Osteocyte (in vitro differentiated cells): ENCODE measurements around the gene PSMD3. TPM values are rescaled to one million over a fixed set of nuclear protein-coding genes. Genes with fewer than 3 reads are reported as not detected.
"Not testable (repeated sequence)": the region's sequence is repeated elsewhere in the genome, so short reads cannot be mapped to it uniquely, and the experiment has no call there.

Experiments
- DNase-seq: peaks from one replicate; pipeline ENCODE4 v3.0.0; 2021; ENCODE audit warnings: mixed read lengths; ENCODE audit not compliant: unreplicated experiment; ENCODE audit errors: extremely low spot score
- H3K27ac Mint-ChIP-seq: one replicate; pipeline ENCODE4 v1.8.0; 2021; ENCODE audit warnings: mild to moderate bottlenecking, mixed read lengths; ENCODE audit not compliant: unreplicated experiment
- H3K27me3 Mint-ChIP-seq: one replicate; pipeline ENCODE4 v1.8.0; 2021; ENCODE audit warnings: mixed read lengths; ENCODE audit not compliant: unreplicated experiment
- H3K36me3 Mint-ChIP-seq: one replicate; pipeline ENCODE4 v1.8.0; 2021; ENCODE audit warnings: mixed read lengths; ENCODE audit not compliant: unreplicated experiment
- H3K4me1 Mint-ChIP-seq: one replicate; pipeline ENCODE4 v1.8.0; 2021; ENCODE audit warnings: mixed read lengths; ENCODE audit not compliant: unreplicated experiment
- H3K4me3 Mint-ChIP-seq: one replicate; pipeline ENCODE4 v1.8.0; 2021; ENCODE audit warnings: mild to moderate bottlenecking, moderate library complexity, mixed read lengths; ENCODE audit not compliant: unreplicated experiment
- H3K9me3 Mint-ChIP-seq: one replicate; pipeline ENCODE4 v1.8.0; 2021; ENCODE audit warnings: mixed read lengths; ENCODE audit not compliant: unreplicated experiment
- CTCF ChIP-seq: fragments of 200-600 bp; sonication (generic); IDR thresholded peaks from 2 replicates; pipeline ENCODE4 v1.5.0; 2021; ENCODE audit warnings: antibody characterized with exemption, mild to moderate bottlenecking, moderate library complexity
- total RNA-seq: library from RNA; stranded (reverse); gene quantifications from 2 replicates; pipeline ENCODE4 v1.2.1, GENCODE V29; 2021

PSMD3 gene
- total RNA-seq, 1 donor from 2014 or later, result 96.9 TPM

- Mint-ChIP-seq H3K27me3 (peaks cover 3% of the 10 kb centered on the region), H3K27ac (no peak overlapping the region), H3K36me3 (no peaks in the 10 kb centered on the region), H3K4me3 (no peak overlapping the region), H3K4me1 (no peaks in the 10 kb centered on the region), H3K9me3 (no peaks in the 10 kb centered on the region)
- no peak for TF ChIP-seq CTCF
- no peak for DNase-seq
These were observed 24.1 kb downstream of the PSMD3 start for GRCh38 chr17:40004712-40005111.

- TF ChIP-seq CTCF, result no peak
- Mint-ChIP-seq H3K27me3 (peaks cover 3% of the 10 kb centered on the region), H3K9me3 (no peaks in the 10 kb centered on the region), H3K4me1 (no peaks in the 10 kb centered on the region), H3K36me3 (no peaks in the 10 kb centered on the region), H3K27ac (no peak overlapping the region), H3K4me3 (no peak overlapping the region)
- no peak for DNase-seq
These were observed 24.9 kb downstream of the PSMD3 start for GRCh38 chr17:40005520-40005919.

- H3K4me3 Mint-ChIP-seq, H3K9me3 Mint-ChIP-seq, H3K36me3 Mint-ChIP-seq, DNase-seq, H3K27ac Mint-ChIP-seq, H3K4me1 Mint-ChIP-seq, H3K27me3 Mint-ChIP-seq: not testable (repeated sequence)
These were observed 30.4 kb downstream of the PSMD3 start for GRCh38 chr17:40010946-40011500.

- not testable (repeated sequence) for H3K4me3 Mint-ChIP-seq, H3K4me1 Mint-ChIP-seq, H3K27me3 Mint-ChIP-seq, H3K27ac Mint-ChIP-seq, DNase-seq, H3K36me3 Mint-ChIP-seq, H3K9me3 Mint-ChIP-seq
These were observed 31.5 kb downstream of the PSMD3 start for GRCh38 chr17:40012017-40012647.

- Mint-ChIP-seq H3K4me3 (no peak overlapping the region), H3K27ac (no peak overlapping the region), H3K9me3 (no peaks in the 10 kb centered on the region), H3K4me1 (peaks cover 13% of the 10 kb centered on the region), H3K36me3 (peaks cover 8% of the 10 kb centered on the region), H3K27me3 (no peaks in the 10 kb centered on the region)
- TF ChIP-seq CTCF, result no peak
- DNase-seq, result no peak
These were observed 33.9 kb downstream of the PSMD3 start for GRCh38 chr17:40014375-40014980.
